ENCODE data around the gene TUBB4A.
A peak's percentile ranks its signal among the peaks of the same experiment; 100 is the strongest.

Gene TUBB4A

DNA sequence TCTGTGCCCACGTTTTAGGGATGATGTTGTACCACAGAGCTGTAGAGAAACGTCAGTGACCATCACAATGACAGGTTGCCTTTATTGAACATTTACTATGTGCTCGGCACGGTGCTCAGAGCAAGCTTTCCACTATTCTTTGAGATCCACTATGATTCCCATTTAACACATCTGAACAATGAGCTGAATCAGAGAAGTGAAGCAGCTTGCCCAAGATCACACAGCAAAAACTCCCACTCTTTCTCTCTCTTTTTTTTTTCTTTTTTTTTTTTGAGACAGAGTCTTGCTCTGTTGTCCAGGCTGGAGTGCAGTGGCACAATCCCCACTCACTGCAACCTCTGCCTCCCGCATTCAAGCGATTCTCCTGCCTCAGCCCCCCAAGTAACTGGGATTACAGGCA lies 20.6 kb upstream of the TUBB4A start:
- DNase-seq = no peak

DNA sequence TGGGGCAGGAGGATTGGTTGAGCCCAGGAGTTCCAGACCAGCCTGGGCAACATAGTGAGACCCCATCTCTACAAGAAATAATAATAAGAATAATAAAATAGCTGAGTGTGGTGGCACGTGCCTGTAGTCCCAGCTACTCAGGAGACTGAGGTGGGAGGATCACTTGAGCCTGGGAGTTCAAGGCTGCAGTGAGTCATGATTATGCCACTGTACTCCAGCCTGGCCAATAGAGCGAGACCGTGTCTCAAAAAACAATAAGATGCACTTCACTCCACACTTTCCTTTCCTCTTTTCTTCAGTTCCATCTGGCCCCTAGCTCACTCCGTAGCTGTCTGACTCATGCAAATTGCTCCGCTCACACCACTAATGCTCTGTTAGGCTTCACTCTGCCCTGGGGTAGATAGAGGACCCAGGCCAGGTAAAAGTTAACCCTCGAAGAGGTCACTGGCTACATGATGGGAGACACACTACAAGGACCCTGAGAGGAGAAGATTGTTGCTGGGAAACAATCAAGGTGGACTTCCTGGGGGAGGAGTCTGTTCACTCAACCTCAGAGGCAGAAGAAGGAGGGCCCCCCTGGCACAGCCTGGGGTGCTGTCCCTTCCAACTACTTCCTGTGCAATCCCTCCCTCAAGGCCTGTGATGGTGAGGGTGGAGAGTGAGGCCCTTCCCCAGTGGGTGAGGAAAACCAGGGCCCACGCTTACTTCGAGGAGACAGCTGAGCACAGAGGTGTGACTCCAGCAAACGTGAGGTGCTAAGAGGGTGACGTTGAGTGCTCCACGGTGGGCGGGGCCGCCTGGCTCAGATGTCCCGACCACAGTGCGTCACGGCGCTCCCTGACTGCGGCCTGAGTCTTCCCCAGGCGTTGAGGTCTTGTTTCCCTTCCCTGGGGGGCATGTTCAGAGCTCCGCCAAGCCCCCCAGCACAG lies 19.9 kb upstream of the TUBB4A start:
- no peak for DNase-seq

DNA sequence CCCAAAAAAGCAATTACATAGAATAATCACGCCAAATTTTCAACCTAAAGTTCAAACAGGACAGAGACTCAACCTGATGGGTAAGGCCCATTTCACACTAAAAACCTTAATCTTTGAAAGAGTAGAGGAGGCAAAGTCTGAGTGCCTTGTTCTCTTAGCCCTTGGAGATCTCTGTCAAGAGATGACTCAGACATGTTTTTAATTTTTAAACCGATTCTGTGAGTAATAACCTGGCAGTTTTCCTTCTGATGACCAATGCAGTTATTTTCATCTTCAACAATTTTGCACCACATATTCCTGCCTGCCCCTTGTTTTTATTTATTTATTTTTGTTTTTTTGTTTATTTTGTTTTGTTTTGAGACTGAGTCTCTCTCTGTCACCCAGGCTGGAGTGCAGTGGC lies 17.2 kb upstream of the TUBB4A start:
- no peak for DNase-seq

DNA sequence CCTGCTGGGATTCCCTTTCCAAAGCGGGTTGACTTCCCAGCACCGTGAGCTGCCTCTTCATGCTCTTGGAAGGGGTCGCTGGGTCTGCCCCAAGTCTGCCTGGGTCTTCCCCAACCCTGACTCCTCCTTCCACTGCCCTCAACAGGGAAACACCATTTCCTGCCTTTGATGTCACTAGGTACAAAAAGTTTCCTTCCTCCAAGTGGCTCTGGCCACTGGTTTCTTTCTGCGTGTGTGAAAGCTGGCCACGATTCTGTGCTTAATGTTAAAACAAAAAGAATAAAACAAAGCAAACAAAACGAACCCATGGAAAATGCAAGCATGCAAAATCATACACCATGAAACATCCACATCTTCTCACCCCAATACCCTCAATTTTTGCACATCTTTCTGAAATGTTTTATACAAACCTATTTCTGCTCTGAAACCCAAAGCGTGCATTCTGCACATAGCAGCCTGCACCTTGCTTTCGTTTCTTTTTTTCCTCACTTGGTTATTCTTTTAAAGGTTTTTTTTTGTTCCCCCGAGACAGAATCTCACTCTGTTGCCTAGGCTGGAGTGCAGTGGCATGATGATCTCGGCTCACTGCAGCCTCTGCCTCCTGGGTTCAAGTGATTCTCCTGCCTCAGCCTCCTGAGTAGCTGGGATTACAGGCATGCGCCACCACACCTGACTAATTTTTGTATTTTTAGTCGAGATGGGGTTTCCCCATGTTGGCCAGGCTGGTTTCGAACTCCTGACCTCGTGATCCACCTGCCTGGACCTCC lies 16.2 kb upstream of the TUBB4A start:
- peak; percentile 54 for DNase-seq

DNA sequence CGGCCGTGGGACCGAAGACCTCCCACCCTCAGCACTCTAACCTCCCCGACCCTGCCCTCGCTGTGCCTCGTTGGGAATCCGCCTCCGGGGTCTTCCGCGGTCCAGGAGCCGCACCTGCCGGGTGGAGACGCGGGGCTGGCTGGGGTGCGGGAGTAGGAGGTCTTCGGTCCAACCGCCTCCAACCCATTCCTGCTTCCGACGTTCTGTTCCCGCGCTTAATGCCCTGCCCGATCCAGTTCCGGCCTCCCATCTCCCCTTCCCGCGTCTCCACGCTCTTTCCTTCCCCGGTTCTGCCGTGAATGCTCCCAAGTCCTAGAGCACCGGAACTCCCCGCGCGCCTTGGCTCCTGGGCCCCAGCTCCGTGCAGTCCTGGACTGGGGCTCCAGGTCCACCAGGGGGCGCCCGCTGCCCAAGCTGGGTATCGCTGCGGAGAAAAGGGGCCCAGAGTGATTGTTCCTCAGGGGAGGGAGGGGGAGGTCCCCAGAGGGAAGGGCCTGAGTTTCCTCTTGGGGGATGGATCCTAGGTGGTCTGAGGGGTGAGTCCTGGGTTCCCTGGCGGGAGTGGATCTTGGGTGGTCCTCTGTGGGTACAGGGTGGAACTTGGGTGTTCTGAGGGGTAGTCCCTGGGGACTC lies 14.7 kb upstream of the TUBB4A start:
- DNase-seq = peak; percentile 92

DNA sequence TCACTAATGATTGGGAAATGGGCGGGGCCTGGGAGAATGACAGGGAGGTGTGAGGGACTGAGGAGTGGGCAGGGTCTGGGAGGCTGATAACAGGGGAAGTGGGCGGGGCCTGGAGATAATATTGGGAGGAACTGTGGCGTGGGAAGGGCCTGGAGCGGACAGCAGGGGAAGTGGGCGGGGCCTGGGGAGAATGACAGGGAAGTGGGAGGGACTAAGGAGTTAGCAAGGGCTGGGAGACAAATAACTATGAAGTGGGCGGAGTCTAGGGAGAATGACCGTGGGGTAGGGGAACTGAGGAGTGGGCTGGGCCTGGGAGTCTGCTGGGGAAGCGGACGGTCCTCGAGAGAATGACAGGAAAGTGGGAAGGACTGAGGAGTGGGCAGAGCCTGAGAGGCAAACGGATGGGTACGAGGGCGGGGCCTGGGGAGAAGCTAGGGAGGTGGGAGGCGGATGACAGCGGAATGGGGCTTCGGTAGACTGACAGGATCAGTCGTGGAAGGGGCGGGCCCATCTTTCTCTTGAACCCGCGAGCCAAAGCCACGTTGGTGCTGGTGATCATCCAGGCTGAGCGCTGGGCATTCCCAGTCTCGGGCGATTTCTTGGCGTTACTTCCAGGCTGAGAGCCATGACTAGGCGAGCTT lies 14.0 kb upstream of the TUBB4A start:
- peak; percentile 88 for DNase-seq

DNA sequence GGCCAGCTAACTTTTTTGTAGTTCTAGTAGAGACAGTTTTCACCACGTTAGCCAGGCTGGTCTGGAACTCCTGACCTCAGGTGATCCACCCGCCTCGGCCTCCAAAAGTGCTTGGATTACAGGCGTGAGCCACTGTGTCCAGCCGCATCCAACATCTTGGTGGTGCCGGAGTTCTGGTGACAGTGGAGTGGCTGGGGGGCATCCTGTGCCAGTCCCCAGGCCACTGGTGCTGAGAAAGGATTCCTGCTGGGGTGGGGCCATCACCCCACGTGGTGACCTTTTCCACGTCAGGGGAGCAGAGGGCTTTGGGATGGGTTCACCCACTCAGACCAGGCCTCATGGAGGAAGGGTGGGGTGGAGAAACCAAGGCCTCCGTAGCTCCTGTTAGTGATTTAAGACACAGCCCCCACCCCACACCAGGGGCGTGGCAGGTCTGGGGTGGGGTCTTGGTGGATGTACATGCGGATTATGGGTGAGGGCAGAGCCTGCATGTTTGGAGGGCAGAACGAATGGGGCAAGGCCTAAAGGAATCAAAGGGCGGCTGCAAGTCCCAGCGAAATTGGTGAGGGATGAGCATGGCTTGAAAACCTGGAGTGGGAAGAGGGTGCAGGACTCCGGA lies 12.9 kb upstream of the TUBB4A start:
- no peak for DNase-seq

DNA sequence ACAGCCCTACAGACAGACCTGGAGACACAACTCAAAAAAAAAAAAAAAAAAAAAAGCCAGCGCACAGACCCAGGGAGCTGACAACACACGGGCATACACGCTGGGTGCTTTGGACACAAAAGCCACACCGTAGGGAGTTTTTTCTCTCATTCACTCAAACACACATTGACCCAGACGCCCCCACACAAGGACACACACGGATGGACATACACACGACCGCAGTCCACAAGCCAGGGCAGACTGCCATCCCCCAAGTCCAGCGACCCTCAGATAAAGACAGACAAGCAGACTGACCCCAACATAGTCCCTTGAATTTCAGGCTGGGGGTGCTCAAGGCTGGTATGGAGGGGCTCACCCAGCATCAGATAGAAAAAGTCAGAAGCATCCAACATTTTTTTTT lies 12.0 kb upstream of the TUBB4A start:
- no peak for DNase-seq

DNA sequence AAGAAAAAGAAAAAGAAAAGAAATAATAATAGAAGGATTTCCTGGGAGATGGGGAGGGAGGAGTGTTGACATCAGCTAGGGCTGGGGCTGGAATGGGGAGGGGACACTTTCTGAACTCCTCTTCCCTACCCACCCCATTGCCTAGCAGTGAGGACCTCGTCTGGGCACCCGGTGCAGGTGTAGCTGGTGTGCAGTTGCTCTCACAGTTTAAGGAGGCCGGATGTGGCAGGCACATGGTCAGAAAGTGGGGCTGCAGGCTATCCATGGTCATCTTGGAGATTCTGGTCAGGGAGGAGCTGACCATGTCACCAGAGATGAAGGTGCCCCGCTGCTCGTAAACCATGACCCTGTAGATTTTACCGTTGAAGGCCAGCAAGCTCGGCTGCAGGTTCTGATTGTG lies 8.5 kb upstream of the TUBB4A start:
- DNase-seq = no peak

DNA sequence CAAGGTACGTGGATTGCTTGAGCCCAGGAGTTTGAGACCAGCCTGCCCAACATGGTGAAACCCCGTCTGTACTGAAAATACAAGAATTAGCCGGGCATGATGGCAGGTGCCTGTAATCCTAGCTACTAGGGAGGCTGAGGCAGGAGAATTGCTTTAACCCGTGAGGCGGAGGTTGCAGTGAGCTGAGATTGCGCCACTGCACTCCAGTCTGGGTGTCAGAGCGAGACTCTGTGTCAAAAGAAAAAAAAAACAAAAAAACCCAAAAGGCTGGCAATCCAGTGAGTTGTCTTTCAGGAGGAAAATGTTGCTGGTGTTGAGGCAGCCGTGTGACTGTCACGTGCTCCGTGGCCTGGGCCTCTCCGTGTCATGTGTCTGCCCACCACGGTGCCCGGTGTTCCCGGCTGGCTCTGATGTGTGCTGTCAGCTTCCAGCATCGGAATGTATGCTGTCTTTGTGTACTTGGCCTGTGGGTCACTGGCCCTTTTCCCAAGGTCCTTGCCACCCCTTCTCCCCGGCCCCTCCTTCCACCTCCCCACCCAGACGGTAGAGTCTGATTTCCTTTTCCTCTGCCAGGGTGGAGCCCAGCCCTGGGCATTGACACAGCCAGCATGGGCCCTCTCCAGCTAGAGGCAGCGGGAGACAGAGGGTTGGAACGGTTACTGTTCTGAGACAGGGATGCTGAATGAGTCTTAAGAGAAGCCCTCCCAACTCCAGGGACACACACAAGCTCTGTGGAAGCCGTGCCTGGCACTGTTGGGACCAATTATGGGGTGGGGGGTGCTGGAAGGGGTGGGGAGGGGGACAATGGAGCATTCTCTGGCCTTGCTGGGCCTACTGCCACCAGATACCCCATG lies 7.2 kb upstream of the TUBB4A start:
- DNase-seq = no peak

DNA sequence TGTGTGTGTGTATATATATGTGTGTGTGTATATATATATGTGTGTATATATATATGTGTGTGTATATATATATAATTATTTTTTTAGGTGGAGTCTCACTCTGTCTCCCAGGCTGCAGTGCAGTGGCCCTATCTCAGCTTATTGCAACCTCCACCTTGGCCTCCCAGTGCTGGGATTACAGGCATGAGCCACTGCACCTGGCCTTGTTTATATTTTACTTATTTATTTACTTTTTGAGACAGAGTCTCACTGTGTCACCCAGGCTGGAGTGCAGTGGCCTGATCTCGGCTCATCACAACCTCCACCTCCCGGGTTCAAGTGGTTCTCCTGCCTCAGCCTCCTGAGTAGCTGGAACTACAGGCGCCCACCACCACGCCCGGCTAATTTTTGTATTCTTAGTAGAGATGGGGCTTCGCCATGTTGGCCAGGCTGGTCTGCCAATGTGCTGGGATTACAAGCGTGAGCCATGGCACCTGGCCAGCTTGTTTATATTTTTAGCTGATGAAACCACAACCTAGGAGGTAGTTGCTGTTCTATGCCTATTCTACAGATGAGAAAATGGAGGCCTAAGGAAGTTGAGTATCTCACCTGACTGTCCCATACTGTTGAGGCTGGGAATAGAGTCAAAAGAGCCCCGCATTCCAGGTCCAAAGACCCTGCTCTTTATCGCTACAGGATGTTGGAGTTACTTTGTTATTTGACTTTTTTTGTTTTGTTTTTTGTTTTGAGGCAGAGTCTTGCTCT lies 6.1 kb upstream of the TUBB4A start:
- DNase-seq = peak; percentile 85

DNA sequence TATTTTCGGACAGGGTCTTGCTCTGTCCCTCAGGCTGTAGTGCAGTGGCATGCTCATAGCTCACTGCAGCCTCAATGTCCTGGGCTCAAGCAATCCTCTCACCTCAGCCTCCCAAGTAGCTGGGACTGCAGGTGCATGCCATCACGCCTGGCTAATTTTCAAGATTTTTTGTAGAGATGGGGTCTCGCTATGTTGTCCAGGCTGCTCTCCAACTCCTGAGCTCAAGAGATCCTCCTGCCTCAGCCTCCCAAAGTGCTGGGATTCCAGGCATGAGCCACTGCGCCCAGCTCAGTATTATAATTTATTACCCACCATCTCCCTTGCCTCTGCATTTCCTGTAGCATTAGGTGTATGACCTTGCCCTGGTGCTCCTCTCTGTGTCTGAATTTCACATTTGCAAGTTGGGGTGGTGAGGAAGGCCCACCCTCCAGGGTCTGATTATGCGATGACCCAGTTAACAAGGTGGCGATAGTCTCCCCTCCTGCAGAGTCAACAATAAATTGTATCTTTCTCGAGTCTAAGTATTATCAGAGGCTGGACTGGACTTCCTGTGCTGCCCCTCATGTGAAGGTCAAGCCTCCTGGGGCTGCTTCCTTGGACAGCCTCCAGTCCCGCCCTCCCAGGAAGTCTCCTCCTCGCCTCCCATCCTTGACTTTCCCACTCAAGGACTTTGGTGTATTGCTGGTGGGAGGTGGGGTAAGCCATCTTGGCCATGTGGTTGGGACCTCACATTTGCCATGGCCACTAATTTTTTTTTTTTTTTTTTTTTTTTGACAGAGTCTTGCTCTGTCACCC lies 1.5 kb upstream of the TUBB4A start:
- no peak for DNase-seq

DNA sequence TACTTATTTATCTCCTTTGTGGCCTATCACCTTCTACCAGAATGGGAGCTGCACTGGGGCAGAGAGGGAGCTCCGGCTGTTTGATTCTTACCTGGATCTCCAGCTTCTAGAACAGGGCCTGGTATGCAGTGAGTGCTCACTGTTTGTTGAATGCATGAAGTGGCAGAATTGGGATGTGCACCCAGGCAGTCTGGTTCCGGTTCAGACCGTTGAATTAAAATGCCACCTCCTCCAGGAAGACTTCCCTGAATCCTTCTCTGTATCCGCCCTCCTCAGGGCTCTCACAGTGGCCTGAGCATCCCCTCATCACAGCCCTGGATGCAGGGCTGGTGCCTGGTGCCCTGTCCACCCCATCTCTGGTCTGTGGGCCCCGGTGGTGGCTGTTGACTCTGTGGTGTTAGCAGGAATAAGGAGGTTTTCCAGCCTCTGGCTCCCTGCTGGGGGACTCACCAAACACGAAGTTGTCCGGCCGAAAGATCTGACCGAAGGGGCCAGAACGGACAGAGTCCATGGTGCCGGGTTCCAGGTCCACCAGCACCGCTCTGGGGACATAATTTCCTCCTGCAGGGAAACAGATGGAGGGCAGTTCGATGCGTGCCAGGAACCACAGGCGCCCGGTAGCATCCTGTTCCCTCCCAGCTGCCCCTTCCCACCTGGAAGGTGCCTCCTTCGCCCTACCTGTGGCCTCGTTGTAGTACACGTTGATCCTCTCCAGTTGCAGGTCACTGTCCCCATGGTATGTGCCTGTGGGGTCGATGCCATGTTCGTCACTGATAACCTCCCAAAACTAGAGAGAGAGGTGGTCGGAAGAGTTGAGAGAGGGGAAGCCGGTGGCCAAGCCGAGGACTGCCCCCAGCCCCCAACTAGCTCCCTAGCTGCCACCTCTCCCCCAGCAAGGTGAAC lies 1.0 kb downstream of the TUBB4A start:
- no peak for DNase-seq

DNA sequence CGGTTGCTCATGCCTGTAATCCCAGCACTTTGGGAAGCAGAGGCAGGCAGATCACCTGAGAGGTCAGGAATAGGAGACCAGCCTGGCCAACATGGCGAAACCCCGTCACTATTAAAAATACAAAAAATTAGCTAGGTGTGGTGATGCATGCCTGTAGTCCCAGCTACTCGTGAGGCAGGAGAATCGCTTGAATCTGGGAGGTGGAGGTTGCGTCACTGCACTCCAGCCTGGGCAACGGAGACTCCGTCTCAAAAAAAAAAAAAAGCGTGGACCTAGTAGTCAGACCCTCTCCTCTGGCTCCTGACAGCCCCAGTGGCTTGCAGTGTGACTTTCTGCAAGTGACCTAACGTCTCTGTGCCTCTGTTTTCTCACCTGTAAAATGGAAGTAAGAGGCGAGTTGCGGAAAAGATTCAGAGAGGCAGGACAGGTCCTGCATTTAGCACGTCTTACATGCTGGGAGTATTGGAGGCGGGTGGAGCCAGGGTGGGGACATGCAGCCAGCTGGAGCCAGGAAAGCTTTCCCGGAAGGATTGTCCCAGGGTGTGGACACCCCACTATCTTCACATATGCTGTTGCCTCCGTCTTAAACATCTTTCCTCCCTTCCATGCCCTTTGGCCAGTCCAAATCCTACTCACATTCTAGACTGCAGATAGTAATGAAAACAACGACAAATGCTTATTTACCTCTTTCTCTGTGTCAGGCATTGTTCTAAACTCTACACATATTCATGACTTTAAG lies 2.9 kb downstream of the TUBB4A start:
- no peak for DNase-seq

DNA sequence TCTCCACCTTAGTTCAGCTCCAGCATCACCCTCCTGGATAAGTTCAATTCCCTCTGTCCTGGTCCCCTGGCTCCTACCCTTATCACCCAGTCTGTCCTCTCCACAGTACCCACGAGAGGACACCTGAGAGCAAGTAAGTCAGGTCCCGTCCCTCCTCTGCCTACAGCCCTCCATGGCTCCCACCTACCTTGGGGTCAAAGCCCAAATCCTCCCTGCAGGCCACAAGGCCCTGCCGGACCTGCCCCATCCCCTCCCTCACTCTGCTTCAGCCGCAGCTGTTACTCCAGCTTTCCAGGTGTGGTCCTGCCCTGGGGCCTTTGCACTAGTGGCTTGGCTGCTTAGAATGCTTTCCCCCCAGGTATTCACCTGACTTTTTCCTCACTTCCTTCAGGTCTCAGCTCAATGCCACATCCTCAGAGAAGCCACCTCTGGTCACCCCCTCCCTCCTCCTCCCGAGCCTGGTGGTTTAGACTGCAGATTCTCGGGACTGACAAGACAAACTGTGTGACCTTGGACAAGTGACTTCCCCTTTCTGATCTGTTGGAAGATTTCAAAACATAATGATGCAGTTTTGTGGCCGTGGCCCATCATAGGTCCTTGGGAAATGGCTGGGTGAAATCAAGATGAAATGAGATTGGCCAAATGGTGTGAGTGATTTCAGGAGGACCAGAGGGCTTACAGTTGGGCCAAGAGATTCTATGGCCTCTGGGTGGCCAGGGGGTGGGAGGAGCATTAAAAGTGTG lies 3.6 kb downstream of the TUBB4A start:
- DNase-seq = peak; percentile 15

DNA sequence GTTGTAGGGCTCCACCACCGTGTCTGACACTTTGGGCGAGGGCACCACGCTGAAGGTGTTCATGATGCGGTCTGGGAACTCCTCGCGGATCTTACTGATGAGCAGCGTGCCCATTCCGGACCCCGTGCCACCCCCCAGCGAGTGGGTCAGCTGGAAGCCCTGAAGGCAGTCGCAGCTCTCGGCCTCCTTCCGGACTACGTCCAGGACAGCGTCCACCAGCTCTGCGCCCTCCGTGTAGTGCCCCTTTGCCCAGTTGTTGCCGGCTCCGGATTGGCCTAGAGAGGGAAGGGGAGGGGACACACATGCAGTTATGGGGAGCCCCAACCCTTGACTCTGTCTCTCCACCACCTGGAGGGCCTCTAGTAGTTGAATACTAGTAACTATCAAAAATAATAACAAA lies 6.2 kb downstream of the TUBB4A start:
- DNase-seq = no peak

DNA sequence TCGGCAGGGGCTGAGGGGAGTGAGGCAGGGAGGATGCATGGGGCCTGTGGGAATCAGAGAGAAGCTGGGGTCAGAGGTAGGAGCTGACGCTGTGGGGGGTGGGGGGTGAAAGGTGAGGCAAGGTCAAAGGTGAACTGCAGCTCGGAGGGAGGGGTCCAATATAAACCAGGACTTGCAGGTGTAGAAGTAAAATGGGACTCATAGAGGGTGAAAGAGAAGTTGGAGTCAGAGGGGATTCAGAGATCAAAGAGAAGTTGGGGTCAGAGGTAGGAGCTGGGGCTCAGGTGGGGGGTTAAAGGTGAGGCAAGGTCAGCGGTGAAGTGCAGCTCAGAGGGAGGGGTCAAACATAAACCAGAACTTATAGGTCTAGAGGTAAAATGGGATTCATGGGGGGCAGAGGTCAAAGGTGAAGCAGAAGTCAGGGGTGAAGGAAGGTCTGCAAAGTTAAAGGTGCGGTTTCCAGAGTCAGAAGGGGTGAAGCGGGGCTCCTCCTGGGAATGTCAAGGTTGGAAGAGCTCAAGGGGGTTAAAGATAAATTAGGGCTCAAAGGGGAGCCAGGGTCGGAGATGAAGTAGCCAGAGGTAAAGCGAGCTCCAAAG lies 7.6 kb downstream of the TUBB4A start:
- DNase-seq = no peak
